HG03460 (cell line): ENCODE data around the gene AOPEP.
"Not testable (repeated sequence)": the region's sequence is repeated elsewhere in the genome, so short reads cannot be mapped to it uniquely, and the experiment has no call there.

ENCODE experiments used
- ATAC-seq: cut with Tn5 transposase; IDR thresholded peaks from one replicate; pipeline ENCODE4 v1.9.1; 2021; ENCODE audit not compliant: unreplicated experiment

The AOPEP gene

DNA sequence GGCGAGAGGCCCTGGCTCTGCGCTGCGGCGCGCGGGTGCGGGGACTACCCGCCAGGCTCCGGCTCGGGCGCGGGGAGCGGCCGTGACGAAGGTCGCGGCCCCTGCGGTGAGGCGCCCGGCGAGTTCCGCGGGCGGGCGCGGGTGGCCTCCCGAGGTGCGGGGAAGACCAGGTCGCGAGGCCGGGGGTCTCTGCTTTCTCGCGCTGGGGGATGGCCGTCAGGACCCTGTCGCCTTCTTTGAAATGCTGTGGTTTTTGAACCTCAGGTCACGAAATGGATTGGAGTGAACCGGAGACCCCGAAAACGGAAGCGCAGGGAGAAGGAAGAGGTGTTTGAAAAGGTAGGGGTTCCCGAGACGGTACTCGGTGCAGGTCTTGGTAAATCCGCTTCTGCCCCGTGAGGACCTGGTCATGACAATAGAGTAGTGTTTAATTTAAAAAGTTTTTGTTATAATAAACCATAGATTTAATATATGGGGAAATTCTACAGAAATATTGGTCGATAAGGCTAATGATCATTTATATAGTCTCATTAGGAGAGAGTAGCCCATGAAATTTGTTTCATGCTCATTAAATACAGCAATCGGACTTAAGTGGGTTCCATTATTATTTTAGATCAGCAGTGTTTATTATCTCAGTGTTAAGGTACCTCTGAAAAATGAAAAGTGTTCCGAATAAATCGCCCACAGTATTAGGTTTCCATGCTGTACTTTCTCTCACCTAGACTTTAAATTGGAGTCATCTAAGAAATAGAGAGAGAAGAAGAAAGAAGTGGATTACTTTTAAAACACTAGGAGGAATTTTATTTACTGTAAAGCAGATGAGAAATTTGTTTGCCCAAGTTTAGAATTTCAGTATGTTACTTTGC is 279.0 kb downstream of the AOPEP start:
- no peak for ATAC-seq

DNA sequence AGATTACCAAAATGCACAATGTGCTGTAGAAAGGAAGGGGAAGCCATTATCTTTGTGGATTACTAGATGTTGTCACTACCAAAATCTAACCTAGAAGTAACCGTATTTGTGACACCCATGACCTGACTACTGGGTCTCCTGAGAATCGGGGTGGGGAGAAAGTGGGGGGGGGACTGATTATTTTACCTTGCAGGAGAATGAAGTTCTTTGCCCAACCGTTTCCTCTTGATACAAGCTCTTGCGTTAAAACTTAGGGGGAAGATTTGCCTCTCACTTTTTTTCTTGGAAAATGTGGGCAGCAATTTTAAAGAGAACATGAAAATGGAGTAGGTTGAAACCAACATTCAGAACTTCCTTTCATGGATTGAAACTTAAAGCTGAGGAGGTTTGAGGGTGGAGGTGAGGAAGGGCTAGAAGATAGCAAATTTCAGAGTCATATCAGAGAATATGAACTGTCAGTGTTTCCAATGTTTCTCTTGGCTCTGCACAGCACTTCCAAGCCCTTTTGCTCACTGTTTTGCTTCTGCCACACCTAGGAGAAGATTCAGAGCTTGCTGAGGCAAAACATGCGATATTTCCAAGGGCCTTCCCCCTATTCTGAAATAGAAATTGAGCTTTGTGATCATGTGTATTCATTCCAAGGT is 280.8 kb downstream of the AOPEP start:
- ATAC-seq, result no peak

DNA sequence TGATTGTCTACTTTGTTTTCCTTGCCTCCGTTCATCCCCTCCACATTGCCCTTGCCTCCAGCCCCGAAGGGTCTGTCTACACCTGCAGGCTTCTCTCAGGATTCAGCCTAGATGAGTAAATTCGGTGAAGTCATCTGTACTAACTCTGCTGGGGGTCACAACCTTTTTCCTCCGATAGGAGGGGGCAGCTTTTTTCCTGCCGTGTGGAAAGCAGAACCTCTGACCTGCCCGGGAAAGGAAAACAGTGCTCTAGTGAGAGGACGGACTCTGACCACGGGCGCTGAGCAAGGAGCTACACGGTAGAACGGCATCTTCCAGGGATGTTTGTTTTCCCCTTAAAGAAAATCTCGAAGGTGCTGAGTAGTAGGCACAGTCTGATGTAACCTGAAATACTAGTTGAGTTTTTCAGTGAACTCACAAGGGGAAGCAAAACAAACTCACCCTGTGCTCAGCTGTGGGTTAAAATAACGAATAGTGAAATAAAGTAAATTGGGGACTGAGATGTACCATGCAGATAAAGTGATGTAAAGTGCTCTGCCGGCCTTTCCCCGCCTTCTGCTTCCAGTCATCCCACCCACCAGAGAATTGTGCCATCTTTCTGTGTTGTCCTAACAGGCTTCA is 281.8 kb downstream of the AOPEP start:
- ATAC-seq, result no peak

DNA sequence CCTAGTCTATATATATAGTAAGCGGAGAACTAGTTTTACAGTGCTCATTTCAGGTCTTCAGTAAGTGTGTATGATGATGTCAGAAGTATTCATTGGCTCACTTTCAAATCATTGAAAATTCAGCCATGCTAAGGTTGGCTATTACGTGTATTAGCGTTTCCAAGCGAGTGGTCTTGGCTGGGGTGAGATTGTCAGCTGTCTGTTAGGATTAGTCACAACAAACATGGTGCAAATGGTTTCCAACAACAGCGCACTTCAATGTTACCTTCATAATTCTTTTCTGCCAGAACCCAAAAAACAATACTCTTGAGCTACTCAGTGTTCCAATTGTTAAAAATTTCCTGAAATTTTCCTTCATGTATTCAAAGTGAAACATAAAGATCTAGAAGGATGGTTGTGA is 283.0 kb downstream of the AOPEP start:
- ATAC-seq, result no peak

DNA sequence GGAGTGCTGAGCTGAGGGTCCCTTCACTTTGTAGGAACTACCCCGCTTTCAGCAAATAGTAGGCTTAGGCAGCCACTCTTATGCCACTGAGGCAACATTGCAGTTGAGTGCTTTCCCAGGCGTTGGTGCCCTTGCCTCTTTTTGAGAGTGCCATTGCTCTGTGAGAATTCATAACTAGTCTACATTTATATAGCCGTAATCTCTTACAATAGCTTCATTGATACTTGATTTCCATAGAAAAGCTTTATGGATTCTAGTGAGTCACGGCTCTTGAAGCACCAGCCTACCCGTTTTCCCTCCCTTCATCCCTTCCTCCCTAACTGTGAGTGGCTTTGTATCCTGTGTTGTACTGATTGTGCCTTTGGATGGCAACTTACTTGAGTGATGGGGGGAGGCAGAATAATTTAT is 283.9 kb downstream of the AOPEP start:
- ATAC-seq, result no peak

DNA sequence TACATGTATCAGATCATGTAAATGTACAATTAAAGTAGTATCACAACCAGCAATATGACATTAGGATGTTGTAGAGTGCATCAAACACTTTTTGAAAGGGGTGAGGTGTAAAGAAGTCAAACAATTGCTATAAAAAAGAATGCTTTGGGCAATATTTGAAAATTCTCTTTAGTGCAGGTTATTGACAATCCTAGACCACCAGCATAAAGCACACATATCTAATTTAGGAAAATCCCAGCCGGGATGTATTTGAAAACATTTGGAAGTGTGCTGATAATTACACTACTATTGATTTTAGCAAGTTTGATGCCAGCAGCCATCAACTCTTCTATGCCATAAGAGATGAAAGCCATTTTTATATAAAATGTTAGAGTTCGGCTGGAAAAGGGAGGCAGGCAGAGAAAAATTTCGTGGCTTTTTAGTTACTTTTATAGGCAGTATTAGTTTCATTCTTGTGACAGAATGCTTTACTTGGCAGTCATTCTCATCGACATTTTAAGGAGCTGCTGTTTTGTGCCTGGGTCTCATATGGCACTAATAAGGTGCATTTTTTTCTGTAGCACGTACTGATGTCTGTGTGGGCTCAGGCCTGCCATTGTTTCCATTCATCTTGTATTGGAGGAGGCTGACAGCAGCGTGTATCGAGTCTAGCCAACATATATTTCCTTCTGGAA is 285.7 kb downstream of the AOPEP start:
- ATAC-seq, result no peak

DNA sequence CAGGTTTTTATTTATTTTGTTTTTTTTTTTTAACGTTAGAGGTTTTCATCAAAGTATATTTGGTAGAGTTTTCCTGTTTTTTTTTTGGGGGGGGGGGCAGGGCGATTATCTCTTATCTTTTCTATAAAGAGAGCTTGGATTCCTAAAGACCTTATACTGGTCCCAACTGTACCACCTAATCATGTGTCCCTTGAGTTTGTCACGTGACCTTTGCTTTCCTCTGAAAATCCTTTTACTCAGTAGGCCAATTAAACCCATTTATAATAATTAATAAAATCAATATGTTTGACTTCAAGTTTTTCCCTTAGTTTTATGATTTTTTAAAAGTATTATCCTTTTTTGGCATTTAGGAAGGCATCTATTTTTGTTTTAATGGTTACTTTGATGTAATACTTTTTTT is 286.4 kb downstream of the AOPEP start:
- ATAC-seq, result no peak

DNA sequence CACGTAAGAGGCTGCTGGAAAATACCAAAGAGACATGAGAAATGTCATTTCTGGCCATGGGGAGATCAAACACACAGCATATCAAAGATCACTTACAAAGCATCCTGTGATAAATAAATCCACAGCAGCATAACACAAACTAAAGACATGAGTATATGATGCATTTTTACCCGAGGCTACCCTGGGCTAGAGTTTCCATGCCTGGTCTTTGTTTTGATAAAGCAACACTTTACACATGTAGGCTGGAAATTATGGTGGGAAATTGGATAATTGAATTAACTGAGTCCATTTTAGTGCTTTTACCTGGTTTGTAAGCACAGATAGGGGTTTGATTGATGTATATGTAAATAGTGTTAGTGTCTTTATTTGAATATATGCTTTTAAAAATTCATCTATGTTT is 288.4 kb downstream of the AOPEP start:
- no peak for ATAC-seq

DNA sequence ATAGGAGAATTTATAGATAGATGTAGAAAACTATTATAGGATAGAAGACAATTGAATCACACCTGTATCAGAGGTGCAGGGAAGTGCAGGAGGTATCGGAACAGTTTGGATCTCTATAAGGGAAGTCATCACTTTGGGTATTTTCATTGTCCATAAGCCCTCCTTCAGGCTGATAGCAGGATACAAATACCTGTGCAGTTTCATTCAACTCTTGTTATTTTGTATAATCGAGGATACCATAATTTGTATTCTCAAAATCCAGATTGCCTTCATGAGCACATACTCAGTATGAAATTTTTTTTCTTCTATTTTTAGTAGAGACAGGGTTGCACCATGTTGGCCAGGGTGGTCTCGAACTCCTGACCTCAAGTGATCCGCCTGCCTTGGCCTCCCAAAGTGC is 289.1 kb downstream of the AOPEP start:
- no peak for ATAC-seq

DNA sequence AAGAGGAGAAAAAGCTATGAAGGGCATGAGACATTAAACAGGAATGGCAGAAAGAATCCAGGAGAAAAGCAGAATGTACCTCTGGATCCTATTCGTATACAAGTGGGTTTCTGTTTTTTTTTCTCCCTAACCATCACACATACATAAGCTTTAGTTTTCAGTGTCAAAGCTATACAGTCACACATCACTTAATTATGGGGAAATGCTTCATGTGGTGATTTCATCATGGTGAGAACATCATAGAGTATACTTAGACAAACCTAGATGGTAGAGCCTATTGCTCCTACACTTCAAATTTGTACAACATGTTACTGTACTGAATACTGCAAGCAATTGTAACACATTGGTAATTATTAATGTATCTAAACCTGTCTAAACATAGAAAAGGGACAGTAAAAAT is 290.6 kb downstream of the AOPEP start:
- ATAC-seq, result no peak

DNA sequence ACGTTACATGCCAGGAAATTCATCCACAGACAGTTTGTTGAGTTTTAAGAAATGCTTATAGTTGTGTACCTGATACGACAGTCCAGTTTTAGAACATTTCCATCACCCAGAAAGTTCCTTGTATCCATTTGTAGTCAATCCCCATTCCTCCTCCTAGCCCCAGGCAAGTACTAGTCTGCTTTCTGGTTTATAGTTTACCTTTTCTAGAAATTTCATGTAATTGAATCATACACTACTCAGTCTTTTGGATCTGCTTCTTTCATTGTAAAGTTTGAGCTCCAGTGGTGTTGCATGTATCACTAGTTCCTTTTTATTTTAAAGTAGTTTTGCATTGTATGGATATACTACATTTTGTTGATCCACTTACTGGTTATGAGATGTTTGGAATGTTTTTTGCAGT is 291.2 kb downstream of the AOPEP start:
- no peak for ATAC-seq

DNA sequence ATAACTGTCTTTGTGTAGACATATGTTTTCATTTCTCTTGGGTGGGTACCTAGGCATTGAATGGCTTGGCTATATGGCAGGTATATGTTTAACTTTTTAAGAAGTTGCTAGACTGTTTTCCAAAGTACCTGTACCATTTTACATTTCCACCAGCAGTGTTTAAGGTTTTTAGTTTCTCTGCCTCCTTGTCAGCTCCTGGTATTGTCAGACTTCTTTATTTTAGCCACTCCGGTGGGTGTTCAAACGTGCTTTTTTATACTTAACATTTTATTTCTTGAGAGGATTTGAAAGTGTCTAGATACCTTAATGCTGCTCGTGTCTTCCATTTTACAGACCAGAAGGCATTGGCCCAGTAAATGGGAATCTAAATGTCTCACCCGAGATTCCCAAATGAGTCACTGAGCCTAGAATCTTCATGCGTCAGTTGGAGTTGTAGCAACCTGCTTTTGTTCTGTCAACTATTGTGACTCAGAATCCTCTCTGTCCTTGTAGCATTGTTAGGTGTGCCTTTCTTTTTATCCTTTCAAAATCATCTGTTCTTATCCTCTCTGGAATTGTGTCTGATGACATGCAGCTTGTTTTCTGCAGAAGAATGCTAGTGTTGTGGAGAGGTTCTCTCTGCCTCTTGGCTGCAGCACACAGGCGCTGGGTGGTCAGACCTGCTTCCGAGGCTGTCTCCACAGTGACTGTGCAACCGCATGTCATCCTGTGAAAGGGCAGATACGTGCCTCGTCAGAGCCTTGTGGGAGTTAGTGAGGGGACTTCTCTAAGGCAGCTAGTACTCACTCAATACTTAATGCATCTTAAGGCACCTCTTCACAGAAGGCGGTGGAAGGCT is 291.8 kb downstream of the AOPEP start:
- no peak for ATAC-seq

DNA sequence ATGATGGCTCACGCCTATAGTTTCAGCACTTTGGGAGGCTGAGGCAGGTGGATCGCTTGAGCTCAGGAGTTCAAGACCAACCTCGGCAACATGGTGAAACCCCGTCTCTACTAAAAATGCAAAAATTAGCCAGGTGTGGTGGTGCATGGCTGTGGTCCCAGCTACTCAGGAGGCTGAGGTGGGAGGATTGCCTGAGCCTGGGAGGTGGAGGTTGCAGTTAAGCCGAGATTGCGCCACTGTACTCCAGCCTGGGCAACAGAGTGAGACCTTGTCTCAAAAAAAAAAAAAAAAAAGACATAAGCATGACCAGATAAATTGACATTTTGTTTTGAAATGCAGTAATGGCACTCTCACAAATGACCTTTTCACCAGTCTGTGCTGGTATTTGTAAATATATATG is 294.1 kb downstream of the AOPEP start:
- ATAC-seq, result not testable (repeated sequence)

DNA sequence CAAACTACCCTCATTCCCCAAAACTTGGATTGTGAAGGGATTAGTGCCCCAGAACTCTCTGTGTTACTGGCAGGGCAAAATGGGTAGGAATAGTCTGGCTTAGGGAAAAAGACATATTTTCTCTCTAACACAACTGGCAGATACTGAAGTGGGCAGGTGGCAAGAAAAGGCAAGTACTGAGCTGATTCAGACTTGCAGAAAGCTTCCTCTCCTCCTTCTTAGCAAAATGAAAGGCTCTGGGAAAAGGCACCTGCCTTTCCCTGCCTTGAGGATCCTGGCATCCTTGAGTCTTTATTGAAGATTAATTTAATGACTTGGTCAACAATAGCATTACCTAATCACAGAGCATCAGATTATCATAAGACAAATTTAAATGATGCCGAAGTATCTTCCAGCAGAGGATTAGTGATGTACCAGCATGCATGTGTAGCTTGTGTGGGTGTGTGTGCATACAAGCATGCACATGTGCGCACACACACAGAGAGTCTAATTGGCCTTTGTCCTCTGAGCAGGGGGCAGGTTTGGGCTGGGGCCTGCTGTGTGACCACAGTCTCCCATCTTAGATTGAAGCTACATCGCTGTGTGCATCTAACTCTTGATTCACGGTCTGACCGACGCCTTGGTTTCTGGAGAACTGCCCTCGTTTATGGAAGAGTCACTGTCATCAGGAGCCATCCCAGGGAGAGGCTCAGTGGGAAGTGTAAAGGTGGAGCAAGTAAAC is 294.8 kb downstream of the AOPEP start:
- ATAC-seq, result no peak

DNA sequence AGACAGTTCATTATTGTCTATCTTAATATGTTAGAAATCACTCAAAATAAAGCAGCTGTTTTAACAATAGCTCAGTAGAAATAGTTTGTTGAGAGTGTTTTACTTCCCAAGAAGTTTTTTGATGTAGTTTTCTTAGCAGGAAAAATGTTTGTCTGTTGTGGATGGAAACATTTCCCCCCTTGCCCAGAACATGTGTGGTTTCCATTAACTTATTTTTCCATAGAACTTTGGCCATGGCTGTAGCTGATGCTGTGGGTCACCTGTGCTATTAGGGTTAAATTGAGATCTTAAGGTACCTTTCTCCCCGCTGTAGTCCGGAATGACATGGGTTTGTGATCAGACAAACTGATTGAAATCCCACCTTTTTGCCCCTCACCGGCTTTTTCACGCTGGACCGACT is 296.2 kb downstream of the AOPEP start:
- ATAC-seq, result no peak

DNA sequence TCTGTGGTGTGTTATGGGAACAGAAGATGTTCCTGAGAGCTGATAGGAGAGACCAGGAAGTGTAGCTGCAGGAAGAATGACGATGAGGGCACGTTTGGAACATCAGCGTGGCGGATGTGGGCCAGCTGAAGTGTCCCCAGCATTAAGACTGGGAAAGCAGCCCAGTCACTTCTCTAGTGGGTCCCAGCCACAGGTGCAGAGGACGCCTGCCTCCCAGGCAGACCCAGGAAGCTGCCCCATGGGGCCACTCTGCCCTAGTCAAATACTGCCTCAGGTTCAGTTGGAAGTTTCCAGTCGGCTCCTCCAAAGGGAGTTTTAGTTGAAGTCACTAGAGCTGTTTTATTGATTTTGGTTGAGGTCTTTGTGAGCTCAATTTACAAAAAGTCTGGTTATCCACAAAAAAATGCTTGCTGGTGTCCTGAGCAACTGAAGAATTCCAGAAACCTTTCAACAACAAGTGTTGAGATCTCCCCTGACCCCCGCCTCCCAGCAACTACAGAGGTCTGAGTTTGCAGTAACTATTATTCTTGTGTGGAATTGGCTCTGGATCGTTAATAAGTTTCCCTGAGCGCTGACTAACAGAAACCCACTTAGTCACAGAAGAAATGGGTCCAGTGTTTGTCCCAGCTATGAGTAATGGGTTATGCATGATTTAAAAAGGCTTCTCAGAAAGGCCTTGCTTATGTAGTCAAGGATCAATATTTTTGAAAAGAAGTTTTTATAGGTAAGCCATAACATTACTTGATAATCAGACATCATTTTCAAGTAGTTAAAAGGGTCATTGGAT is 296.9 kb downstream of the AOPEP start:
- ATAC-seq, result no peak

DNA sequence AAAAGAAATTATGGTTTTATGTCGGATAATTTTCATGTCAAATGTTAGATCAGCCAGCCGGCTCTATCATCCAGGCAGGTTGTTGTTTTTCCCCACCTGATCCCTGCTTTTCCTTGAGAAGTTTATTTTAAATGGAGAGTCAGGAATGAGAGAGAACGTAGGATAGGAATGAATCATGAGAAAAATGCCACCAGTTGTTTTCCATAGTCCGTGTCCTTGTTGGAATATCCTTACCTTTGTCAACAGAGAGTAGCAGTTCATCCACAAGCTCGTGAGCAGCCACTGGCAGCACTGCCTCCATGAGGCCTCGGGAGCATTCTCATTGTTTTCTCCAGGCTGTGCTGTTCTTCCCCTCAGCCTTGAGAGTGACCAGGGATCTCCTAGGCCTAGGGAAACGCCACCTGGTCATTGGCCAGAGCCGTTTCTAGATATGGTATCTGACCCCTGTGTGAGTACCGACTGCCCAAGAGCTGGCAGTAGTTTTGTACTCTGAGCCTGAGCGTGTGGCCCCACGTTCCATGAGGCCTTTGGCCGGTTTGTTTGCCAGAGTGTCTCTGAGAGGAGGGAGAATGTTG is 297.7 kb downstream of the AOPEP start:
- ATAC-seq, result no peak

DNA sequence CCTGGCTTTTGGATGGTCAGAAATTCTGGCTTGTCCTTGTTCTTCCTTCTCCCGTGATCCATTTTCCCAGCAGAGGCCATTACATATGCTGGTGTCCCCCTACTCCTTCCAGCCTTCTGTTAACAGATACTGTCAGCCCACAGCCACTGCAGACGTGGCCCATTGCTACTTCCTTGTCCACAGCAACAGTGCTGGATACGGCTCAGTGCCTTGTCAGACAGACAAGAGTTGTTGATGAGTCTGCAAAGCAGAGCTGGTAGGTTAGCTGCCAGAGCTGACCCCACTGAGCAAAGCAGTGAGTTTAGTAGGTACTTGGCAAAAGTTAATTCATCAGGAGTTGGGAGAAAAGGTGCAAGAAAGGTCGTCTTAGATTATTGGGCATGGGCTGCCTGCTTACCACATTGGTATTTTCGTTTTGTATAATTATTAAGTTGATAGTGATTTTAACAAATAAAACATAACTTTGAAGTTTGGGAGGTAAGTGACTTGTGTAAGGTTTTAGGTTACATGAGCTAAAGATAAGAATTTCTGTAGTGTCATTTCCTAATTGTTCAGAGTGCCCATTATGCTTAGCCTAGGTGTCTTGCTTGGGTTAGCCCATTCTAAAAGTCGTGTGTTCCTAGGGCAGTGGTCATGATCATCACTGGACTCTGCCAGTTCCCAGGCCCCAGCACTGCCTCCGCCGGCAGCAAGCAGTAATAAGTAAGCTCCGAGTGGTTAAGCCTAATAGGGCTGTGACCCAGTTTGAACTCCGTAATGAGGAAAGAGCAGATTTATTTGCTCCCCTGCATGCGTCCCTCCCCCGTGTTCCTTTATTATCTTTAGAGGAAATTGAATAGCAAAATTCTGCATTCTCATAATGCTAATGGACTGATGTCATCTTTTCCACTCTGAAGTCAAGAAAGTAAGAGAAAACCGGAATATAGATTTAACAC is 299.0 kb downstream of the AOPEP start:
- no peak for ATAC-seq
